ENCODE data around the gene TRIM51.
"Not testable (repeated sequence)": the region's sequence is repeated elsewhere in the genome, so short reads cannot be mapped to it uniquely, and the experiment has no call there.

The TRIM51 gene

DNA sequence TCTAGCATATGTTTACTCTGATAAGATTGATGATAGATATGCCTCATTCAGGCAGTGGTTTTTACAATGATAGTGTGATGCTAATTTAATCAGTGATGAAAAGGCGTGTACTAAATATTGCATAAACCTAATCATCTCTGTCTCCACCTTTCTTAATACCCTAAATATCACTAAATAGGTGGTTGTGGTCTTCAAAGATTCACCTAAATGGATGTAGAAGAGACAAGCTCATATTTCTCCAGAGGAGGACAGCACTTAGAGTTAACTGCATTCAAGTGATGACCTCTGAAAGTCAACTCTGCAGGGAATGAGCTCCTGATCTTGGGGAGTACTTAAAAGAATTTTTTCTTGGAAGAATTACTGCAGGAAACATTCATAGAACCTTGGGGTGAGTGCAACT is at the start of gene TRIM51:
Gene TRIM51 (plus strand): TSS at position 301 of the 400 bp plus-strand sequence. CDS start 2,132 bp downstream, outside the sequence.
- DNase-seq (ENCODE audit: low spot score): not testable (repeated sequence)

GRCh38 chr11:55838452-55838851 is 44.6 kb upstream of the TRIM51 start, which contains the start of gene OR5D16:
OR5D16 (plus strand) TSS chr11:55838752; CDS start chr11:55838752, 0 bp downstream.
- DNase-seq (ENCODE audit: low spot score): no peak

- no peak for DNase-seq (ENCODE audit: low spot score)
Observed at GRCh38 chr11:55847453-55847852, 35.6 kb upstream of the TRIM51 start.

GRCh38 chr11:55849037-55849436 is 34.1 kb upstream of the TRIM51 start:
- no peak for DNase-seq (ENCODE audit: low spot score)

GRCh38 chr11:55852141-55852540 is 31.0 kb upstream of the TRIM51 start:
- no peak for DNase-seq (ENCODE audit: low spot score)

DNA sequence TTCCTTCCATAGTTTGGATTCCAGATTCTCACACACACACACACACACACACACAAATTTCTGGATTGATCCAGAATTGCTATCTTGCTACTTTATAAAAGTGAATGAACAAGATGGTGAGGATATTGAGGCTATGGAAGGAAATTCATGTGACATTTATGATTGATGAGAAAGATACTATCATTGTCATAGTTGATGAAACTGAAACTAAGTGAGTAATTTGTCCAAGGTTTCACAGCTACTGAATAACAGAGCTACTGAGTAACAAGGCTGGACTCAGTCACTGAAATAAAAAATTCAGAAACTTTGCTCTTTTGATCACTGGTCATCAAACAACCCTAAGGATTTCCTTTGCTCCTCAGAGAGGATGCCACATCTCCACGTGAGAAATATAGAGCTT is 28.4 kb upstream of the TRIM51 start:
- DNase-seq (ENCODE audit: low spot score): no peak

DNA sequence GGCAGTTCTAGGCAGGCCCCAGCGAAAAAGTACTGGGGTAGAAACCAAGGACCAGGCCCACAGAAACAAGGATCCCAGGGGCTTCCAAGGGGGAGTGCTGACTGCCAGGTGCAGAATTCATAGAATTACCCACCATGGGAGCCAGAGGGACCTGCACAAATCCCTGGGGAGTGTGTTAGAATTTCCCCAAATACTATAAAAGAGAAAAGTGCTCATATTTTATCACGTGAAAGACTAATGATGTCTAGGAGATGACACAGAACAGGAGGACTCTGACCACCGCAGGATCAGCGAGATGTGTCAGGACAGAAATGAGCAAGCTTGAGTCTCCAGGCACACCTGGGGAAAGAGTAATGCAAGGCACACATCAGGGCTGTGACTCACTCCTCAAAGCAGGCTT is 15.7 kb upstream of the TRIM51 start:
- not testable (repeated sequence) for DNase-seq (ENCODE audit: low spot score)

DNA sequence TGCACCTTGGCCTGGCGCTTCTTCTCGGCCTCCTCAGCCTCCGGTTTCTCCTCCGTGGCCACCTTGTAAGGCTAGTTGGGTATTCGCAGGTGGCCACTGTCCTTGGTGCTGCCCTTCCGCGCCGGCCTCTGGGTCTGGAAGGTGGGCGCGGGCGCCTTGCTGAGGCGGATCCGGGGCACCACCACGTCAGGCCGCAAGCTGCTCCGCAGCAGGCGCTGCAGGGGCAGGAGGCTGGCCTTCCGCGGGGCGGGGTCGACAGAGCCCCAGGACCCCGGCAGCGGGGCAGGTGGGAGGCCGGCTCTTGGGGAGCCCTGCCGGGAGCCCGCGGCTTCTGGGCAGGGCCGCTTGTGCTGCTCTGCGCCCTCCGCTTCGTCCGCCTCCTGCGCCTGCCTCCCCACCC is 10.4 kb upstream of the TRIM51 start:
- DNase-seq (ENCODE audit: low spot score): not testable (repeated sequence)

DNA sequence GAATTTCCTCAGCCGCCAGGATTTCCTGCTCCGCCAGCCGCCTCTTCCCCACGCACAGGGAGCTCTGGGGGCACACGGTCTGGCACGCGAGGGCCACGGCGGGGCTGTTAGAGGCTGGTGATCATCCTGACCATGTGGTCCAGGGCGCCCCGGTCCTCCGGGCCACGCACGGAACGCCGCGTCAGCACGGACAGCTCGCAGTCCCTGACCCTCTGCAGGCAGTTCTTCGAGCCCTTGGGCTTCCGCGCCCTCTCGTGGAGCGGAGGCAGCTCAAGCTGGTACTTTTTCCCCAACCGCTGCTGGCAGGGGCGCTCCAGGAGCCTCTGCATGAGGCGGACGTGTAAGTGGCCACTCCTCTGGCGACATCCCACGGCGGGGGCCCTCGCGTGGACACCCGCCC is 10.0 kb upstream of the TRIM51 start:
- not testable (repeated sequence) for DNase-seq (ENCODE audit: low spot score)

GRCh38 chr11:55884995-55885394 is 1.9 kb downstream of the TRIM51 start:
- not testable (repeated sequence) for DNase-seq (ENCODE audit: low spot score)

GRCh38 chr11:55885481-55885880 is 2.4 kb downstream of the TRIM51 start:
- DNase-seq (ENCODE audit: low spot score): not testable (repeated sequence)

DNA sequence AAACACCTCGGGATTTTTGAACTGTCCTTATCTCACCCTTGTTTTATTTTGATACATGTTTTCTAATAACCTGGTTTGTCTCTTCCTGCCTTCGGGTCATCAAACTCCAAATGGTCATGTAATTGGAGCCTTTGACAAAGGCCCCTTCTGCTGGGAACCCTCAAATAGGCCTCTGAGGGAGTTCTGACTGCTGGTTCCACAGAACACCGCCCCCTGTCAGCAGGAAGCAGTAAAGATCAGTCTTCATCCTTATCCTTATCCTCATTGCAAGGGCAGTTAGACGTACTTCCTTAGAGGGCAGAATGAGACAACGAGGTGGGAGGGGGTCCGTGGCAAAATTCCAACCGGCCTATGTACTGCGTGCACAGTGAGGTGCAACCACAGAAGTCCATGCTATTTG is 12.1 kb downstream of the TRIM51 start:
- DNase-seq (ENCODE audit: low spot score): peak; percentile 15

GRCh38 chr11:55902308-55902707 is 19.2 kb downstream of the TRIM51 start:
- no peak for DNase-seq (ENCODE audit: low spot score)

DNA sequence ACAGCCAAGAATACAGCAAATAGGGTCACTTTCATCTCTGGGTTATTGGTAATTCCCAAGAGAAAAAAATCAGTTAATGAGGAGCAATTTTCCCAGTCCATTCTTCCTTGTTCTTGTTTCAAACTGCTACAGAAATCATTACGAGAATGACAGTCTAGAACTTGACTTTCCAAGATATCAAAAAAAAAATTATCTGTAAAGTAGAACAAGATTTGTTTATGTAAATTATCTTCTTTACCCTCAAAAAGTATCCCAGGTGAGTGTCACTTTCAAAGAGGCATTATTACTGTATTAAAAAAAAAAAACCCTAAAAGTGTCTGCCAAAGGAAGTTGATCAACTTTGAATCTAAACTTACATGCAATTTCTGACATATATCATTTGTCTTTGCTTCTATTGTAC is 31.4 kb downstream of the TRIM51 start, which contains the start of gene OR5W2:
Gene OR5W2 (minus strand): TSS at position 101 of the 400 bp plus-strand sequence. CDS start 0 bp downstream, at position 101.
- no peak for DNase-seq (ENCODE audit: low spot score)

DNA sequence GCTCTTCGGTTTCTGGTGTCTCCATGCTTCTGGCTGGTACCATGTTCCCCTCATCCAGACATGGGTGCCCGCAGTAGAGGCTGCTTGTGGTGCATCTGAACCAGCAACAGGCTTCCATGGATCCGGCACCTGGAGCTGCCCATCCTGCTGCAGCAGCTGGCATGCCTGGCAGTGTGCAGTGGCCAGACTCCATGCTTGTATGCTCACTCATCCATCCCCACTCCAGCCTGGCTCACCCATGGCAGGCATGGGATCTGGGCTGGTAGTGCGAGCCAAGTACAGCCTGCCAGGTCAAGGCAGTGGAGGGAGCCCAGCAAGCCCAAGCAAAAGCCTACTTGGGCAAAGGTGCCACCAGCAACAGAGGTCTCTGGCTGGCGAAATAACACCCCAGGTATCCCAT is 37.4 kb downstream of the TRIM51 start:
- no peak for DNase-seq (ENCODE audit: low spot score)

DNA sequence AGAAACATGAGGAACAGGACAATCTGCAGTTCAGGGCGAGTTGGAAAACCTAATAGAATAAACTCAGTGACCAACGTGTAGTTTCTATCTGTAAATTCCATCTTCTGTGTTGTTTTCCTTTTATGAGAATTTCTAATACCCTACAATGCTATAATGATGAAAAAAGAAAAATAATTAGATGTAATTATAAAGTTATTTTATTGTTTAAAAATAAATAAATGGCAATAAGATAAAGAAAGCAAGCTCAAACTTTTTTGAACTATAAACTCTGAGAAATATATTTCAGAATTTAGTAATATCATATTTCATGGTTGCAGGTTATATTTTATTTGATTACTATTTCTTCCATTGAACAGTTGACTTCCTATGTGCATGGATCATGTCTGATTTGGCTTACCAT is 53.2 kb downstream of the TRIM51 start, which contains the start of gene OR5I1:
Gene OR5I1 (minus strand): TSS at position 101 of the 400 bp plus-strand sequence. CDS start 0 bp downstream, at position 101.
- no peak for DNase-seq (ENCODE audit: low spot score)
